Liver (tissue), 9 donors: ENCODE results near the gene ATP2B3. TPM values are rescaled to one million over a fixed set of nuclear protein-coding genes. Genes with fewer than 3 reads are reported as not detected.

Source experiments
- DNase-seq: peaks from one replicate; pipeline ENCODE4 v3.0.0-alpha.2; 2017; ENCODE audit warnings: low spot score
- H3K27ac ChIP-seq, 2 donors: one replicate each; pipeline ENCODE4 v1.7.0; 2013; ENCODE audit warnings: inconsistent platforms in 2 of 2, low read length in 2 of 2, control low read depth in 1 of 2, low read depth in 1 of 2, mild to moderate bottlenecking in 1 of 2
- H3K27me3 ChIP-seq, 4 donors: one replicate each; pipeline versions ENCODE4 v1.6.1 to v1.7.0; 2013; ENCODE audit warnings: low read length in 3 of 4, inconsistent platforms in 1 of 4, mild to moderate bottlenecking in 1 of 4, moderate library complexity in 1 of 4; ENCODE audit not compliant: control insufficient read depth in 4 of 4, insufficient read depth in 4 of 4
- H3K36me3 ChIP-seq, 4 donors: one replicate each; pipeline versions ENCODE4 v1.6.1 to v1.7.0; 2013; ENCODE audit warnings: low read length in 3 of 4, mild to moderate bottlenecking in 3 of 4, low read depth in 1 of 4, moderate library complexity in 1 of 4; ENCODE audit not compliant: control insufficient read depth in 4 of 4, insufficient read depth in 3 of 4
- H3K4me1 ChIP-seq, 4 donors: one replicate each; pipeline versions ENCODE4 v1.6.1 to v1.7.0; 2013; ENCODE audit warnings: low read length in 3 of 4, mild to moderate bottlenecking in 3 of 4, moderate library complexity in 1 of 4; ENCODE audit not compliant: control insufficient read depth in 4 of 4, insufficient read depth in 4 of 4
- H3K4me3 ChIP-seq, 3 donors: one replicate each; pipeline versions ENCODE4 v1.6.1 to v1.7.0; 2013; ENCODE audit warnings: low read length in 3 of 3, control low read depth in 1 of 3, low read depth in 1 of 3, mild to moderate bottlenecking in 1 of 3
- H3K9ac ChIP-seq, 2 donors: one replicate each; pipeline ENCODE4 v1.7.0; 2013; ENCODE audit warnings: low read length in 2 of 2, mild to moderate bottlenecking in 2 of 2, moderate library complexity in 2 of 2, control low read depth in 1 of 2, low read depth in 1 of 2
- H3K9me3 ChIP-seq, 4 donors: one replicate each; pipeline versions ENCODE4 v1.6.1 to v1.7.0; 2013; ENCODE audit warnings: low read length in 3 of 4; ENCODE audit not compliant: control insufficient read depth in 4 of 4
- ATF3 ChIP-seq: IDR thresholded peaks from 2 replicates; pipeline ENCODE4 v1.6.1; 2016; ENCODE audit warnings: antibody characterized with exemption
- CTCF ChIP-seq: fragments of 150-350 bp; IDR thresholded peaks from 2 replicates; pipeline ENCODE4 v1.5.1; 2017; ENCODE audit warnings: improper control_type of control experiment, low read depth, low read length; ENCODE audit not compliant: missing input control
- EGR1 ChIP-seq, 2 donors: IDR thresholded peaks; 2 replicates each; pipeline ENCODE4 v1.6.1; 2016 to 2018; ENCODE audit warnings: antibody characterized with exemption in 2 of 2, low read depth in 2 of 2
- FOXA1 ChIP-seq: IDR thresholded peaks from 2 replicates; pipeline ENCODE4 v1.6.1; 2016; ENCODE audit warnings: antibody characterized with exemption
- FOXA2 ChIP-seq: IDR thresholded peaks from 2 replicates; pipeline ENCODE4 v1.6.1; 2016; ENCODE audit warnings: antibody characterized with exemption
- GABPA ChIP-seq, 2 donors: IDR thresholded peaks in 1 of 2; conservative IDR thresholded peaks in 1 of 2; 2 replicates each; pipeline ENCODE4 v1.6.1; 2016; ENCODE audit warnings: antibody characterized with exemption in 2 of 2, mild to moderate bottlenecking in 1 of 2, moderate library complexity in 1 of 2
- HNF4A ChIP-seq, 2 donors: conservative IDR thresholded peaks; 2 replicates each; pipeline ENCODE4 v1.6.1; 2016; ENCODE audit warnings: antibody characterized with exemption in 2 of 2, mild to moderate bottlenecking in 2 of 2
- HNF4G ChIP-seq: IDR thresholded peaks from 2 replicates; pipeline ENCODE4 v1.6.1; 2016; ENCODE audit warnings: antibody characterized with exemption
- JUND ChIP-seq, 2 donors: IDR thresholded peaks; 2 replicates each; pipeline ENCODE4 v1.6.1; 2016; ENCODE audit warnings: antibody characterized with exemption in 2 of 2
- MAX ChIP-seq: IDR thresholded peaks from 2 replicates; pipeline ENCODE4 v1.6.1; 2016; ENCODE audit warnings: antibody characterized with exemption
- NR2F2 ChIP-seq: IDR thresholded peaks from 2 replicates; pipeline ENCODE4 v1.6.1; 2016; ENCODE audit warnings: antibody characterized with exemption
- REST ChIP-seq: IDR thresholded peaks from 2 replicates; pipeline ENCODE4 v1.6.1; 2016; ENCODE audit warnings: antibody characterized with exemption, mild to moderate bottlenecking
- RXRA ChIP-seq, 2 donors: IDR thresholded peaks; 2 replicates each; pipeline ENCODE4 v1.6.1; 2017 to 2018; ENCODE audit warnings: antibody characterized with exemption in 2 of 2, mild to moderate bottlenecking in 1 of 2
- SP1 ChIP-seq: IDR thresholded peaks from 2 replicates; pipeline ENCODE4 v1.6.1; 2018; ENCODE audit warnings: antibody characterized with exemption, mild to moderate bottlenecking
- TAF1 ChIP-seq: conservative IDR thresholded peaks from 2 replicates; pipeline ENCODE4 v1.6.1; 2016; ENCODE audit warnings: antibody characterized with exemption, mild to moderate bottlenecking
- YY1 ChIP-seq: IDR thresholded peaks from 2 replicates; pipeline ENCODE4 v1.6.1; 2016; ENCODE audit warnings: antibody characterized with exemption, mild to moderate bottlenecking
- ZBTB33 ChIP-seq: IDR thresholded peaks from 2 replicates; pipeline ENCODE4 v1.6.1; 2016; ENCODE audit warnings: antibody characterized with exemption
- WGBS: extraction: QIAGEN DNeasy Blood & Tissue Kit; methylation state at CpG from one replicate; pipeline ENCODE4 v1.1.7; 2013; 5-methylcytosine and 5-hydroxymethylcytosine counted together
- polyA plus RNA-seq, 2 donors: library from polyadenylated mRNA; stranded (reverse) in 1 of 2; unstranded in 1 of 2; fragments of 200-250 nt in 1 of 2; fragments of >200 nt in 1 of 2; fragmentation: Nextera tagmentation in 1 of 2; extraction: Ambion mirVana in 1 of 2; gene quantifications; one replicate each; pipeline versions ENCODE4 v1.2.1 to v1.2.3, GENCODE V29; 2013 to 2015
- total RNA-seq, 2 donors: library from RNA; depleted of rRNA; stranded (reverse); fragments of >200 nt; gene quantifications; one replicate each; pipeline ENCODE4 v1.2.3, GENCODE V29; 2014
- donor health status: healthy.
- donor health status: healthy.
- donor health status: healthy.
- donor health status: healthy.
- donor health status: healthy.

Gene ATP2B3
- total and polyA plus RNA-seq, 4 donors = not detected

GRCh38 chrX:153476666-153477363 lies 40.6 kb upstream of the ATP2B3 start:
- Histone ChIP-seq H3K9ac (no peak overlapping the region), H3K4me3 (no peak overlapping the region), H3K9me3 (no peaks in the 10 kb centered on the region), H3K27ac (peak overlapping the region in 1 of 2 donors; percentile 20), H3K4me1 (peaks cover 0 to 7% (median 0%) of the 10 kb centered on the region in 4 donors), H3K27me3 (no peaks in the 10 kb centered on the region), H3K36me3 (no peaks in the 10 kb centered on the region)
- TF ChIP-seq ATF3 = no peak
- TF ChIP-seq HNF4G = no peak
- no peak for TF ChIP-seq REST
- no peak for TF ChIP-seq TAF1
- no peak for TF ChIP-seq ZBTB33
- TF ChIP-seq GABPA (IDR thresholded peaks at IDR 0.05 in 1 of 2, conservative IDR thresholded peaks at IDR 0.05 in 1 of 2) = no peak
- TF ChIP-seq YY1 = no peak
- no peak for TF ChIP-seq JUND (IDR thresholded peaks at IDR 0.05)
- no peak for TF ChIP-seq NR2F2
- no peak for TF ChIP-seq RXRA (IDR thresholded peaks at IDR 0.05)
- TF ChIP-seq MAX = no peak
- no peak for TF ChIP-seq EGR1 (IDR thresholded peaks at IDR 0.05; ENCODE audit: low read depth in 2 of 2)
- TF ChIP-seq CTCF = no peak
- no peak for TF ChIP-seq SP1
- 76% methylated on average over 16 of the region's 16 CpGs for WGBS
- no peak for DNase-seq

- Histone ChIP-seq H3K4me3 (no peak overlapping the region), H3K9ac (no peak overlapping the region), H3K27ac (peak overlapping the region; percentile 20 to 46), H3K9me3 (no peaks in the 10 kb centered on the region), H3K27me3 (no peaks in the 10 kb centered on the region), H3K4me1 (peaks cover 0 to 7% (median 0%) of the 10 kb centered on the region in 4 donors), H3K36me3 (no peaks in the 10 kb centered on the region)
- no peak for DNase-seq
- 62% methylated on average over 11 of the region's 11 CpGs for WGBS
- no peak for TF ChIP-seq JUND (IDR thresholded peaks at IDR 0.05)
- no peak for TF ChIP-seq GABPA (IDR thresholded peaks at IDR 0.05 in 1 of 2, conservative IDR thresholded peaks at IDR 0.05 in 1 of 2)
- no peak for TF ChIP-seq TAF1
- TF ChIP-seq REST = no peak
- TF ChIP-seq RXRA (IDR thresholded peaks at IDR 0.05) = no peak
- no peak for TF ChIP-seq FOXA1
- no peak for TF ChIP-seq ZBTB33
- no peak for TF ChIP-seq HNF4G
- TF ChIP-seq EGR1 (IDR thresholded peaks at IDR 0.05; ENCODE audit: low read depth in 2 of 2) = no peak
- TF ChIP-seq HNF4A (conservative IDR thresholded peaks at IDR 0.05) = no peak
- no peak for TF ChIP-seq FOXA2
Observed at GRCh38 chrX:153477364-153477857, 40.0 kb upstream of the ATP2B3 start.
